ENCODE measurements around the gene SLC25A48.

The SLC25A48 gene

GRCh38 chr5:135859641-135860040 lies 25.2 kb downstream of the SLC25A48 start:
- DNase-seq, result no peak

- DNase-seq, result no peak
These were observed 27.2 kb downstream of the SLC25A48 start for GRCh38 chr5:135861641-135862040.

GRCh38 chr5:135862086-135862485 lies 27.6 kb downstream of the SLC25A48 start:
- no peak for DNase-seq

- no peak for DNase-seq
These were observed 28.3 kb downstream of the SLC25A48 start for GRCh38 chr5:135862744-135863143.

- no peak for DNase-seq
These were observed 30.3 kb downstream of the SLC25A48 start for GRCh38 chr5:135864503-135865435.

GRCh38 chr5:135866016-135866415 lies 31.6 kb downstream of the SLC25A48 start:
- no peak for DNase-seq

GRCh38 chr5:135867599-135867998 lies 33.1 kb downstream of the SLC25A48 start:
- no peak for DNase-seq

GRCh38 chr5:135868681-135869080 lies 34.2 kb downstream of the SLC25A48 start:
- no peak for DNase-seq

GRCh38 chr5:135869276-135869675 lies 34.8 kb downstream of the SLC25A48 start:
- DNase-seq, result no peak

- no peak for DNase-seq
These were observed 35.5 kb downstream of the SLC25A48 start for GRCh38 chr5:135869935-135870334.

- no peak for DNase-seq
These were observed 36.9 kb downstream of the SLC25A48 start for GRCh38 chr5:135871268-135871915.

- no peak for DNase-seq
These were observed 39.4 kb downstream of the SLC25A48 start for GRCh38 chr5:135873831-135874230.

- DNase-seq, result no peak
These were observed 40.0 kb downstream of the SLC25A48 start for GRCh38 chr5:135874461-135874860.

GRCh38 chr5:135875567-135875966 lies 41.1 kb downstream of the SLC25A48 start:
- no peak for DNase-seq

GRCh38 chr5:135876146-135876545 lies 41.7 kb downstream of the SLC25A48 start:
- peak; percentile 26 for DNase-seq

- no peak for DNase-seq
These were observed 43.2 kb downstream of the SLC25A48 start for GRCh38 chr5:135877570-135878155.

- no peak for DNase-seq
These were observed 43.7 kb downstream of the SLC25A48 start for GRCh38 chr5:135878156-135878620.

GRCh38 chr5:135879591-135879990 lies 45.1 kb downstream of the SLC25A48 start:
- DNase-seq, result no peak

GRCh38 chr5:135880278-135880677 lies 45.8 kb downstream of the SLC25A48 start:
- DNase-seq, result peak; percentile 25

GRCh38 chr5:135880801-135881200 lies 46.3 kb downstream of the SLC25A48 start:
- DNase-seq, result no peak

- no peak for DNase-seq
These were observed 46.8 kb downstream of the SLC25A48 start for GRCh38 chr5:135881244-135881643.

- DNase-seq, result no peak
These were observed 47.4 kb downstream of the SLC25A48 start for GRCh38 chr5:135881819-135882218.

- no peak for DNase-seq
These were observed 48.6 kb downstream of the SLC25A48 start for GRCh38 chr5:135883026-135883425.

GRCh38 chr5:135883441-135883840 lies 49.0 kb downstream of the SLC25A48 start:
- DNase-seq, result peak; percentile 2

Data from OCI-M1 (cell line).